OCI-LY3 (cell line): ENCODE data around the gene HOTAIR.

Experiments used
- H2AFZ ChIP-seq: fragments of 200-600, 300-600 bp; shearing (Covaris generic); 2 replicates; pipeline ENCODE4 v1.6.0; 2014; ENCODE audit warnings: antibody characterized with exemption, low read depth, low read length
- H3K27ac ChIP-seq: fragments of 200-600, 300-600 bp; sonication (generic); 2 replicates; pipeline ENCODE4 v1.5.1; 2014; ENCODE audit warnings: mild to moderate bottlenecking, low read length, moderate library complexity, mixed read lengths
- H3K27me3 ChIP-seq: fragments of 200-600, 300-600 bp; sonication (generic); 2 replicates; pipeline ENCODE4 v1.6.1; 2014; ENCODE audit warnings: low read depth, low read length, mixed read lengths
- H3K36me3 ChIP-seq: fragments of 200-600, 300-600 bp; sonication (generic); replicated peaks from 2 replicates; pipeline ENCODE3; 2014; ENCODE audit warnings: low read depth, low read length, mixed read lengths
- H3K4me1 ChIP-seq: fragments of 300-600, 200-600 bp; sonication (generic); 2 replicates; pipeline ENCODE4 v1.6.1; 2014; ENCODE audit warnings: low read length, mixed read lengths
- H3K4me2 ChIP-seq: fragments of 200-600, 300-600 bp; sonication (generic); 2 replicates; pipeline ENCODE4 v1.6.1; 2014; ENCODE audit warnings: low read length, mixed read lengths
- H3K4me3 ChIP-seq: fragments of 300-600, 200-600 bp; sonication (generic); 2 replicates; pipeline ENCODE4 v1.5.1; 2014; ENCODE audit warnings: antibody characterized with exemption, mild to moderate bottlenecking, low read length, moderate library complexity
- H3K79me2 ChIP-seq: fragments of 300-600, 200-600 bp; shearing (Covaris generic); 2 replicates; pipeline ENCODE4 v1.6.1; 2014; ENCODE audit warnings: mild to moderate bottlenecking, low read length, mixed read lengths
- H3K9ac ChIP-seq: fragments of 300-600, 200-600 bp; shearing (Covaris generic); 2 replicates; pipeline ENCODE4 v1.6.0; 2014; ENCODE audit warnings: mild to moderate bottlenecking, low read length, moderate library complexity
- H3K9me3 ChIP-seq: fragments of 200-600, 300-600 bp; shearing (Covaris generic); 2 replicates; pipeline ENCODE4 v1.6.1; 2014; ENCODE audit warnings: low read length, mixed read lengths; ENCODE audit not compliant: insufficient read depth
- H4K20me1 ChIP-seq: fragments of 200-600, 300-600 bp; sonication (generic); 2 replicates; pipeline ENCODE4 v1.6.1; 2016; ENCODE audit warnings: low read length, mixed read lengths; ENCODE audit not compliant: insufficient read depth
- EZH2phosphoT487 ChIP-seq: fragments of 200-600 bp; shearing (Covaris generic); IDR thresholded peaks from 2 replicates; pipeline ENCODE4 v1.6.1; 2018; ENCODE audit warnings: antibody characterized with exemption, mixed run types, low read depth
- TF ChIP-seq, protein P1 (sequence below): fragments of 200-600, 300-600 bp; sonication (generic); IDR thresholded peaks from 2 replicates; pipeline ENCODE4 v1.5.1; 2014; ENCODE audit warnings: antibody characterized with exemption, low read length, low read depth

HOTAIR gene

GRCh38 chr12:54011665-54012532 lies 37.1 kb upstream of the HOTAIR start:
- H3K4me3 ChIP-seq = peak overlapping the region; percentile 29
- peaks cover 50% of the 10 kb centered on the region for H3K27me3 ChIP-seq
- no peaks in the 10 kb centered on the region for H3K9me3 ChIP-seq
- no peaks in the 10 kb centered on the region for H3K79me2 ChIP-seq
- no peak overlapping the region for H2AFZ ChIP-seq
- peaks cover 20% of the 10 kb centered on the region for H3K4me1 ChIP-seq
- no peaks in the 10 kb centered on the region for H4K20me1 ChIP-seq
- TF ChIP-seq, protein P1, sequence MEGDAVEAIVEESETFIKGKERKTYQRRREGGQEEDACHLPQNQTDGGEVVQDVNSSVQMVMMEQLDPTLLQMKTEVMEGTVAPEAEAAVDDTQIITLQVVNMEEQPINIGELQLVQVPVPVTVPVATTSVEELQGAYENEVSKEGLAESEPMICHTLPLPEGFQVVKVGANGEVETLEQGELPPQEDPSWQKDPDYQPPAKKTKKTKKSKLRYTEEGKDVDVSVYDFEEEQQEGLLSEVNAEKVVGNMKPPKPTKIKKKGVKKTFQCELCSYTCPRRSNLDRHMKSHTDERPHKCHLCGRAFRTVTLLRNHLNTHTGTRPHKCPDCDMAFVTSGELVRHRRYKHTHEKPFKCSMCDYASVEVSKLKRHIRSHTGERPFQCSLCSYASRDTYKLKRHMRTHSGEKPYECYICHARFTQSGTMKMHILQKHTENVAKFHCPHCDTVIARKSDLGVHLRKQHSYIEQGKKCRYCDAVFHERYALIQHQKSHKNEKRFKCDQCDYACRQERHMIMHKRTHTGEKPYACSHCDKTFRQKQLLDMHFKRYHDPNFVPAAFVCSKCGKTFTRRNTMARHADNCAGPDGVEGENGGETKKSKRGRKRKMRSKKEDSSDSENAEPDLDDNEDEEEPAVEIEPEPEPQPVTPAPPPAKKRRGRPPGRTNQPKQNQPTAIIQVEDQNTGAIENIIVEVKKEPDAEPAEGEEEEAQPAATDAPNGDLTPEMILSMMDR = no peak
- no peak for TF ChIP-seq EZH2phosphoT487
- no peak overlapping the region for H3K27ac ChIP-seq
- H3K9ac ChIP-seq = no peak overlapping the region
- peak overlapping the region; percentile 73 for H3K4me2 ChIP-seq
- H3K36me3 ChIP-seq = no peaks in the 10 kb centered on the region

GRCh38 chr12:54010972-54011664 lies 36.4 kb upstream of the HOTAIR start:
- Histone ChIP-seq H3K27ac (no peak overlapping the region), H3K9ac (no peak overlapping the region), H3K79me2 (no peaks in the 10 kb centered on the region), H3K4me2 (peak overlapping the region; percentile 73), H3K9me3 (no peaks in the 10 kb centered on the region), H2AFZ (no peak overlapping the region), H3K4me1 (peaks cover 28% of the 10 kb centered on the region), H3K27me3 (peaks cover 54% of the 10 kb centered on the region), H3K36me3 (no peaks in the 10 kb centered on the region), H4K20me1 (no peaks in the 10 kb centered on the region), H3K4me3 (peak overlapping the region; percentile 29)
- TF ChIP-seq EZH2phosphoT487 = no peak
- TF ChIP-seq, protein P1 = no peak

DNA sequence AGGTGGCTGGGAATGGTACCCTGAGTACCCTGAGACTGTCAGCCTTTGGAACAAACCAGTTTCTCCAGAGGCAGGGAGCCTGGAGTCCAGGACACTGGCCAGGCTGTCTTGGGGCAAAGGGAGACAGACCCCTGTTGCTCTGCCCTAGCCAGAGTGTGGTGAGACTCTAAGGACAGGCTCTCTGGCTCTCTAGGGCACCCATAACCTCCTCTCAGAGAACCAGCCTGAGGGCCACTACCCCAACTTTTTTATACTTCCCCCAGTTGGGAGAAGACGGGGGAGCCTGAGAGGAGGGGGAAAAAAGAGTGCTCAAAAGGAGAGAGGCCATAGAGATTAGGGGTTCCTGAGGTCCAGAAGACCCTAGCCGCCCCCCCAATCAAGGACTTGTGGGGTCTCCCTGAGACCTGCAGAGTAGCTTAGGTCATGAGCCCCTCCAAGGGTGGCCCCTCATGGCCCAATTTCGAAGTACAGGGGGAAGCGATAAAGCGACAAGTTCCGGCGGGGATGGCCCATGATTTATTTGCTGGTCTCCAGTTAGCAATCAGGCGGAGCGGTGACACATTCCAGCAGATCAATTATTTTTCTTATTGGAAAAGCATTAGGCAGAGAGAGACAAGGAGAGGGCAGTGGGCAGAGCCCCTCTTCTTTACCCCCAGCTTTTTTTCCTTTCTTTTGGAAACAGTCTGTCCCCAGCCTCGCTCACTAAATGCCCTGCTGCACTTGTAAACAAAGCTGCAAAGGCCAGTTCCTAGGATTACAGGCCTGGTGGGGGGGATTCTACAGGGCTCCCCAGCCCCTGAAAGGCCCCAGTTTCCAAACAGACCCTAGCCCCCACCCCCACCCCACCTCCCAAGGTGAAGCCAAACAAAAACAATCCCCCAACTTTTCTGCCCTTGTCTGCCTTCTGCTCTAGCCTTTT lies 35.6 kb upstream of the HOTAIR start:
- Histone ChIP-seq H3K27me3 (peaks cover 52% of the 10 kb centered on the region), H3K4me2 (peak overlapping the region; percentile 73)

More for the DNA sequence above, 35.6 kb upstream of the HOTAIR start:
- H2AFZ ChIP-seq = no peak overlapping the region
- no peaks in the 10 kb centered on the region for H3K36me3 ChIP-seq
- H3K4me1 ChIP-seq = peaks cover 34% of the 10 kb centered on the region
- no peaks in the 10 kb centered on the region for H4K20me1 ChIP-seq
- peak overlapping the region; percentile 79 for H3K4me3 ChIP-seq
- H3K27ac ChIP-seq = no peak overlapping the region
- no peaks in the 10 kb centered on the region for H3K79me2 ChIP-seq
- no peaks in the 10 kb centered on the region for H3K9me3 ChIP-seq
- no peak overlapping the region for H3K9ac ChIP-seq
- no peak for TF ChIP-seq EZH2phosphoT487
- TF ChIP-seq, protein P1 = no peak
